Measurements from ENCODE around the gene TMEM132D. TPM values are rescaled to one million over a fixed set of nuclear protein-coding genes. Genes with fewer than 3 reads are reported as not detected.

The TMEM132D gene
- total RNA-seq, 3 donors from 2014 or later = 0.09 to 0.24 (median 0.12) TPM

- Histone ChIP-seq H3K36me3 (ENCODE audit: low read depth) (no peaks in the 10 kb centered on the region), H3K4me3 (no peak overlapping the region), H3K4me1 (ENCODE audit: low read depth) (no peaks in the 10 kb centered on the region), H3K9me3 (peaks cover 3% of the 10 kb centered on the region)
- no peak for DNase-seq
- ATAC-seq = no peak
- intact Hi-C loops (cut with DNase I, micrococcal nuclease) = no loop called here
- TF ChIP-seq CTCF (IDR thresholded peaks at IDR 0.05) = no peak
These were observed 433.6 kb downstream of the TMEM132D start for GRCh38 chr12:129470196-129470595.

- Histone ChIP-seq H3K9me3 (peaks cover 3% of the 10 kb centered on the region), H3K4me1 (ENCODE audit: low read depth) (no peaks in the 10 kb centered on the region), H3K4me3 (no peak overlapping the region), H3K36me3 (ENCODE audit: low read depth) (no peaks in the 10 kb centered on the region)
- TF ChIP-seq CTCF (IDR thresholded peaks at IDR 0.05) = no peak
- no peak for ATAC-seq
- no peak for DNase-seq
- intact Hi-C loops (cut with DNase I, micrococcal nuclease) = no loop called here
These were observed 436.1 kb downstream of the TMEM132D start for GRCh38 chr12:129467726-129468125.

- no peak for DNase-seq
- no peak for ATAC-seq
- no peak for TF ChIP-seq CTCF (IDR thresholded peaks at IDR 0.05)
- H3K36me3 ChIP-seq (ENCODE audit: low read depth) = no peaks in the 10 kb centered on the region
- H3K4me3 ChIP-seq = no peak overlapping the region
- no peaks in the 10 kb centered on the region for H3K4me1 ChIP-seq (ENCODE audit: low read depth)
- peaks cover 3% of the 10 kb centered on the region for H3K9me3 ChIP-seq
- intact Hi-C loops (cut with DNase I, micrococcal nuclease) = no loop called here
These were observed 436.5 kb downstream of the TMEM132D start for GRCh38 chr12:129467289-129467688.

GRCh38 chr12:129466499-129466898, 437.3 kb downstream of the TMEM132D start:
- DNase-seq = no peak
- Histone ChIP-seq H3K4me1 (ENCODE audit: low read depth) (no peaks in the 10 kb centered on the region), H3K36me3 (ENCODE audit: low read depth) (no peaks in the 10 kb centered on the region), H3K9me3 (peaks cover 3% of the 10 kb centered on the region), H3K4me3 (no peak overlapping the region)
- intact Hi-C loops (cut with DNase I, micrococcal nuclease) = no loop called here
- TF ChIP-seq CTCF (IDR thresholded peaks at IDR 0.05) = no peak
- no peak for ATAC-seq

- no peak for ATAC-seq
- H3K9me3 ChIP-seq = no peaks in the 10 kb centered on the region
- no peaks in the 10 kb centered on the region for H3K36me3 ChIP-seq (ENCODE audit: low read depth)
- intact Hi-C loops (cut with DNase I, micrococcal nuclease) = no loop called here
- H3K4me3 ChIP-seq = no peak overlapping the region
- H3K4me1 ChIP-seq (ENCODE audit: low read depth) = no peaks in the 10 kb centered on the region
- no peak for TF ChIP-seq CTCF (IDR thresholded peaks at IDR 0.05)
- DNase-seq = no peak
These were observed 443.9 kb downstream of the TMEM132D start for GRCh38 chr12:129459886-129460285.

- Histone ChIP-seq H3K4me1 (ENCODE audit: low read depth) (no peaks in the 10 kb centered on the region), H3K9me3 (peaks cover 5% of the 10 kb centered on the region), H3K4me3 (no peak overlapping the region), H3K36me3 (ENCODE audit: low read depth) (no peaks in the 10 kb centered on the region)
- no peak for TF ChIP-seq CTCF (IDR thresholded peaks at IDR 0.05)
- intact Hi-C loops (cut with DNase I, micrococcal nuclease) = no loop called here
- DNase-seq (no peak), ATAC-seq (no peak)
These were observed 457.1 kb downstream of the TMEM132D start for GRCh38 chr12:129446696-129447095.

Measured in mucosa of descending colon (tissue), 3 donors.